Activated naive CD4-positive, alpha-beta T cell treated with Interleukin-2 at 50 U/mL for 16 hours (primary cell): ENCODE results near the gene C1orf21.

Source experiments
- DNase-seq: peaks from one replicate; pipeline ENCODE4 v3.0.0-alpha.2; 2020

Gene C1orf21

GRCh38 chr1:184672013-184672726 lies 285.3 kb downstream of the C1orf21 start:
- DNase-seq, result no peak

- no peak for DNase-seq
Observed at GRCh38 chr1:184673305-184673704, 286.5 kb downstream of the C1orf21 start.

DNA sequence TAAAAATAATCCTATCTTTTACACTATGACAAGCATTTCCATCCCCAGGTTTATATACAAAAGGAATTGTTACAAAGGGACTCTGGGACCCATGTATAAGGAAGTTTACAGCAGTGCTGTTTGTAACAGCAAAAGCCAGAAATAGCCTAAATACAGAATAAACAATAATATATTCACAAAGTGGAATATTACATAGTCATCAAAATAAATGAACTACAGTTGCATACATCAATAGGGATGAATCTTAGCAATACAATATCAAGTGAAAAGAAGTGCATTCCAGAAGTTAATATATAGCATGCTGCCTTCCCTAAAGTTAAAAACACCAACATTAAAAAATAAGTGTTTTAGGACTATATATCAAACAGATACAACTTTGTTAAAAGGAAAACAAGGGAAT lies 290.5 kb downstream of the C1orf21 start:
- DNase-seq, result no peak
